Measurements from ENCODE around the gene TBPL1. TPM values are rescaled to one million over a fixed set of nuclear protein-coding genes. Genes with fewer than 3 reads are reported as not detected.

Gene TBPL1
- polyA plus RNA-seq, 1 experiment: 36.2 TPM

GRCh38 chr6:134000443-134000842, 47.4 kb downstream of the TBPL1 start:
- CTCF ChIA-PET: interaction anchor here (1.1 to 1.9 kb wide), 3 partner anchors 9 to 63 kb away, joined by 3 to 6 read pairs (median 4); no protein-coding TSS in a partner anchor
- H3K4me3 ChIP-seq (ENCODE audit: low read depth, low read length): no peak overlapping the region
- no peak for TF ChIP-seq CTCF (IDR thresholded peaks at IDR 0.05; ENCODE audit: insufficient read depth, low read depth, low read length)
- POLR2A ChIA-PET: interaction anchor here (0.6 kb wide), 1 partner anchor 52 kb away, joined by 6 read pairs; the partner anchor contains the start of gene SLC2A12
- H3K27me3 ChIP-seq (ENCODE audit: control insufficient read depth, insufficient read depth, low read length): no peaks in the 10 kb centered on the region
- no peaks in the 10 kb centered on the region for H3K36me3 ChIP-seq (ENCODE audit: control insufficient read depth, insufficient read depth, low read length)
- no peak for DNase-seq (ENCODE audit: low read depth)

- POLR2A ChIA-PET: no interaction called here
- no peak for DNase-seq (ENCODE audit: low read depth)
- TF ChIP-seq CTCF (IDR thresholded peaks at IDR 0.05; ENCODE audit: insufficient read depth, low read depth, low read length): no peak
- Histone ChIP-seq H3K4me3 (ENCODE audit: low read depth, low read length) (no peak overlapping the region), H3K36me3 (ENCODE audit: control insufficient read depth, insufficient read depth, low read length) (no peaks in the 10 kb centered on the region), H3K27me3 (ENCODE audit: control insufficient read depth, insufficient read depth, low read length) (no peaks in the 10 kb centered on the region; the same call in 1 of the 2 replicates)
- CTCF ChIA-PET: interaction anchor here (0.6 to 1.4 kb wide), 5 partner anchors 12 to 866 kb away, joined by 3 to 5 read pairs (median 3); no protein-coding TSS in a partner anchor
Observed at GRCh38 chr6:134002821-134003220, 49.8 kb downstream of the TBPL1 start.

- TF ChIP-seq CTCF (IDR thresholded peaks at IDR 0.05; ENCODE audit: insufficient read depth, low read depth, low read length): no peak
- H3K36me3 ChIP-seq (ENCODE audit: control insufficient read depth, insufficient read depth, low read length): no peaks in the 10 kb centered on the region
- H3K4me3 ChIP-seq (ENCODE audit: low read depth, low read length): no peak overlapping the region
- CTCF ChIA-PET: interaction anchor here (0.6 to 1.5 kb wide), 7 partner anchors 11 to 865 kb away, joined by 3 to 5 read pairs (median 3); no protein-coding TSS in a partner anchor
- H3K27me3 ChIP-seq (ENCODE audit: control insufficient read depth, insufficient read depth, low read length): no peaks in the 10 kb centered on the region; the same call in 1 of the 2 replicates
- no peak for DNase-seq (ENCODE audit: low read depth)
- POLR2A ChIA-PET: no interaction called here
Observed at GRCh38 chr6:134003542-134003951, 50.5 kb downstream of the TBPL1 start.

GRCh38 chr6:134004714-134005113, 51.7 kb downstream of the TBPL1 start:
- no peak for DNase-seq (ENCODE audit: low read depth)

GRCh38 chr6:134005800-134006199, 52.8 kb downstream of the TBPL1 start:
- ChIA-PET CTCF (interaction anchor here (1.5 kb wide), 1 partner anchor 11 kb away, joined by 3 read pairs; no protein-coding TSS in a partner anchor), POLR2A (no interaction called here)
- Histone ChIP-seq H3K4me3 (ENCODE audit: low read depth, low read length) (no peak overlapping the region), H3K27me3 (ENCODE audit: control insufficient read depth, insufficient read depth, low read length) (no peaks in the 10 kb centered on the region; the same call in 1 of the 2 replicates), H3K36me3 (ENCODE audit: control insufficient read depth, insufficient read depth, low read length) (no peaks in the 10 kb centered on the region; the same call in 1 of the 2 replicates)
- TF ChIP-seq CTCF (IDR thresholded peaks at IDR 0.05; ENCODE audit: insufficient read depth, low read depth, low read length): no peak
- DNase-seq (ENCODE audit: low read depth): no peak

More at GRCh38 chr6:134004714-134005113, 51.7 kb downstream of the TBPL1 start:
- Histone ChIP-seq H3K4me3 (ENCODE audit: low read depth, low read length) (no peak overlapping the region), H3K36me3 (ENCODE audit: control insufficient read depth, insufficient read depth, low read length) (no peaks in the 10 kb centered on the region; the same call in 1 of the 2 replicates), H3K27me3 (ENCODE audit: control insufficient read depth, insufficient read depth, low read length) (no peaks in the 10 kb centered on the region; the same call in 1 of the 2 replicates)
- ChIA-PET CTCF (interaction anchor here (1.4 to 1.5 kb wide), 3 partner anchors 9 to 32 kb away, joined by 3 to 5 read pairs (median 4); no protein-coding TSS in a partner anchor), POLR2A (no interaction called here)
- no peak for TF ChIP-seq CTCF (IDR thresholded peaks at IDR 0.05; ENCODE audit: insufficient read depth, low read depth, low read length)
